Measurements from ENCODE around the gene PALLD.

The PALLD gene

GRCh38 chr4:168886351-168886750 is 389.5 kb downstream of the PALLD start:
- DNase-seq, result no peak

GRCh38 chr4:168887809-168888208 is 391.0 kb downstream of the PALLD start:
- DNase-seq, result no peak

DNA sequence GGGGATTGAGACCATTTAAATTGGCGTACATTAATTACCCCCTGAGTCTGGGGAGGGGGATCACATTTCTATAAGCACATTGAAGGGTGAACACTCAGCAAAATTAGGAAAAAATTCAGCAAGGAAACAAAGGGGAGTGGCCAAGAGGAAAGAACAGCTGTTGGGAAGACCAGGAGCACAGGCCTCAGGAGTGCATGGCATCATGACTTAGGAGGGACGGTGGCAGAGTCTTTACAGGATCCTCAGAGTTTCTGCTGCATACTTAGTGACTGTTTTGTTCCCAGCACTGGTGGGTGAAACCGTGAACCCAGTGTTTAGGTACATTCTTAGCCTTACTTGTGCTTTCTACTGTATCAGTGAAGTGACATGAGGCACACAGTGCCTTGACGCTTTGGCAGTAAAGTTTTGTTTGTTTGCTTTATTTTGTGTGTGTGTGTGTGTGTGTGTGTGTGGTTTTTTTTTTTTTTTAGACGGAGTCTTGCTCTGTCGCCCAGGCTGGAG is 391.9 kb downstream of the PALLD start:
- no peak for DNase-seq

- DNase-seq, result no peak
These were observed 394.2 kb downstream of the PALLD start for GRCh38 chr4:168891086-168891485.

DNA sequence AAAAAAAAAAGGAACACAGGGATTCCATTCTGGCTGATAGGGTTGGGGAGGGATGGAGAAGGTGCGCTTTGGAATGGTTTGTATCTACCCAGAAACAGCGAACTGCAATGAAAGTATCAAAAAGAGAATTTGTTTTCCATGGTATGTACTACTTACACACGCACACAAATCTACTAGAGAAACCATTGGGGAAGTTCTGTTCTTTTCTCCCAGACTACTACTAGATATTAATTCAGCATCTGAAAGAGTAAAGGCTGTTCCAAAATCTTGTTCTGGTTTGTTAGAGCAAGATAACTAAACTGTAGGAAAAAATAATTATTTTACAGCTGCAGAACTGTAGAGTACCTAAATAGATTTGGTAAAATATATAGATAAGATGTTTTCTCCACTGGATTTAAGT is 394.8 kb downstream of the PALLD start:
- no peak for DNase-seq

DNA sequence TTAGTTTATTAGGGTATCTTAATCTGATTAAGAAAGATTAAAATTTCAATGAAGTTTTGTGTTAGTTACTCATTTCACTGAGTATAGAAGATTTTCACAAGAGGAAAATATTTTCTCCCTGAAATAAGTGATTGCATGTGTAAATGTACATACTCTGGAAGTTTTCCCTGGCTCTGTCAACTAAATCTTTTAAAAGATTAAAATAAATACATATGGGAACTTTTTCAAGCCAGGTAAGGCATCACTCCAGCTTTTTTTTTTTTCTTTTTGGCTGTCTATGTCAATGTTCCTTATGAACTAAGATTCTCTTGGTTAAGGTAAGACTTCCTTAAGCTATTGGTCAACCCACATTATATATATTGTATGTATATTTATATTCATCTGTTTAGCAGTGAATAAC is 395.6 kb downstream of the PALLD start:
- no peak for DNase-seq

DNA sequence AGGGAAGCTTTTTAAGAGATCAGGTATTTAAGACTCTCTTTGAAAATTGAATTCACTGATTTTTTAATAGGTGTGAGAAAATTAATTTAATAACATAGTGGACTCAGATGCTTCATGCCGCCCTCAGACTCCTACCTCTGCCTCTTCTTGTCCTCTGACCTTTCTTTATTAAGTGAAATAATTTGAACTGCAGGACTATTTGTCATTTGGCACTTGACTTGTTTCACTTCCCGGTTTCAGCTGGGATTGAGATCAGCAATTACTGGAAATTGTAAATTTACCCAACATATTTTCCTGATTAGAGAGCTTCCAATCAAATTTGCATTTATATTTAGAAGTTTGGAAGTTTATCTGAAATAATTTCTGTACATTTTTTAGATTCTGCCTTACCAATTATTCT is 396.4 kb downstream of the PALLD start:
- DNase-seq, result no peak

- no peak for DNase-seq
These were observed 397.0 kb downstream of the PALLD start for GRCh38 chr4:168893807-168894206.

GRCh38 chr4:168900080-168900479 is 403.2 kb downstream of the PALLD start:
- no peak for DNase-seq

DNA sequence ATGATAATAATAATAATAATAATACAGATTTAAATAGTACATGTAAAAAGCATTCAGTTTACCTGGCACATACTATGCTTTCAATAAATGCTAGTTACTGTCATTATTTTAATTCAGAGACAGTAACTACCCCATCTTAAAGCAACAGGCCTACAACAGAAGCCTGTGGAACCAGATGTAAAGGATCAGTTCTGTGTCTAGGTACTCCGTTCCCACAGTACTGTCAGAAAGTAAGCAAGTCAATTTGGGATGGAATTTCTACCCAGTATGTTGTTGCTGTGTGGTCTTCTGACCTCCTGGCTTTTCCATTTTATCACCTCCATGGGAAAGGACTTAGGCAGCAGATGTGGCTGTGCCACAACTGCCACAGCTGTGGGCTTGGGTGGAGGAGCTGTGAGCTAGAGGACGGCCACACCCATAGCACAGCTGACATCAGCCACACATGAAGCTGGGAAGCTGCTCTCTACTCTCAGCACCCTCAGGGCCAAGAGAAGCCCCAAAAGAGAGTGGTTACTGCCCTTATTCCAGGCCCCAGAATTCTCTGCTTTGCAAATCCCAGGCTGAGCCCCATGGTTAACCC is 410.4 kb downstream of the PALLD start:
- DNase-seq, result no peak

GRCh38 chr4:168908093-168908492 is 411.2 kb downstream of the PALLD start:
- DNase-seq, result no peak

- no peak for DNase-seq
These were observed 412.0 kb downstream of the PALLD start for GRCh38 chr4:168908851-168909273.

DNA sequence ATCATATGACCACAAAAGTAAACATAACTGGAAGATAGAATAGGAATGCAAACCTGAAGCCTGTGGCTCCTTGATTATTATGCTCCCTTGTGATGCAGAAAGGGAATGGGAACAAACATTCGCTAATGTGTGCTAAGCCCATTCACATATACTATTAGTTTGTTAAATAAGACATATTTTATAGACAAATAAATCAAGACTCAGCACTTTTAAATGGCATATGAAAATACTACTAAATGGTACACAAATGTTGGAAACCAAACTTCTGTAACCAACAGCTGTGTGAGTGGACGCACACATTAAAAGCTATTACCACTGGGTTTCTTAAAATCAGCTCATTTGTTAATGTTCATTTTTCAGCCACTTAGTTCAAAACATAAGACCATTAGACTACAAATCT is 417.2 kb downstream of the PALLD start:
- DNase-seq, result no peak

GRCh38 chr4:168917138-168917779 is 420.4 kb downstream of the PALLD start:
- DNase-seq, result no peak

- DNase-seq, result no peak
These were observed 423.0 kb downstream of the PALLD start for GRCh38 chr4:168919706-168920324.

- peak; percentile 13 for DNase-seq
These were observed 423.7 kb downstream of the PALLD start for GRCh38 chr4:168920441-168921065.

DNA sequence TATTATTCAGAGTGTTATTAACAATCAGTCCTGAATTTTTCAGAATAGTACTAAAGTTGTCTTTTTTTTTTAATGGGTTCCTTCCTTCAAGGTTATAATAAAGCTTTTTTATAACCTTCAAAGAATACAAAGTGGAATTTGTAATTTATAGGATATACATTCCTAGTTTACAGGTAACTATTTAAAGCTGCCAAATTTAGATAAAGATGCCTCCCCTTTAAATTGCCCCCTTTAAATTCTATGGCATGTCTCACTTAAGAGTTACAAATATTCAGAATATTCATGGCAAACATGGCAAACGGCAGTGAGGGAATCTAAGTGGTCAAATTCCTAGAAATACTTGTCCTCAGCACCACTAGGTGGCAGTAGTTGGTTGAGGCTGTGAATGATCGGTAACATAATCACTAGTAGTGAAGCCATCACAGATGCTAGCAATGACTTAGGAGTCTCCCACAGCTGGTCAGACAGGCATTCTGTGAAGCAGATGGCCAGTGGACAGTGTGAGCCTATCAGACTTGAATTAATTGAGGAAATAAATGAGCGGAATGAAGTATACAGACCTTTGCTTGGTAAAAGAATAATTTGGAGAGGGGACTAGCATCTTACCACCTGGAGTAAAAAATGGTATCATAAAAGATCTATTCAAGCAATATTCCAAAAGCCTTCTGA is 426.8 kb downstream of the PALLD start:
- DNase-seq, result peak; percentile 53

DNA sequence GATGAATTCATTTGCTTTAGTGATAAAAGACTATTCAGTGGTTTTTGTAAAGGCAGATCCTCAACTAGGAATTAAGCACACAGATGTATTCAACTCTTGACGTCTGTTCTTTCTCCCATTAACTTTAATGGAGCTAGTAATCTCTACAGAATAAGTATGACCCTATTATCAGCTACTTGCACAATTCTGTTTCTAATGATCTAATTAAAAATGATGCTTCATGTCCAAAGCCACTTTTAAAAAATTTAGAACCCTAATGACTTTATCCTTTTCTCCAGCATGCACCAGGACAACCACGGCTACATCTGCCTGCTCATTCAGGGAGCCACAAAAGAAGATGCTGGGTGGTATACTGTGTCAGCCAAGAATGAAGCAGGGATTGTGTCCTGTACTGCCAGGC is 427.8 kb downstream of the PALLD start:
- no peak for DNase-seq

GRCh38 chr4:168925789-168926490 is 429.1 kb downstream of the PALLD start:
- no peak for DNase-seq

GRCh38 chr4:168928346-168928745 is 431.5 kb downstream of the PALLD start:
- DNase-seq, result no peak

DNA sequence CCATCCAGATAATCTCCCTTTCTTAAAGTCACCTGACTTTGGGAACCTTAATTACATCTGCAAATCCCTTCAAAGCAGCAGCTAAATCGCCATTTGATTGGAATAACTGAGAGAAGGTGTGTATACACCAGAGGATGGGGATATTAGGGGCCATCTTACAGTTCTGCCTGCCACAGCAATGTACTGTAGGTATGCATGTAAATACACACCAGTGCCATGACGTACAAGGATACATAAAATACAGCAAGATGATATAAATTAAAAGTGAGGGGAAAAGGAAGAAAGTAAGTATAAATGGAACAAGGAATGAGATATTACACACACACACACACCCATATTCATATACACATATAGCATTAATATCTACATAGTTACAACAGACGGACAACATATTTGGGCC is 432.0 kb downstream of the PALLD start:
- no peak for DNase-seq

DNA sequence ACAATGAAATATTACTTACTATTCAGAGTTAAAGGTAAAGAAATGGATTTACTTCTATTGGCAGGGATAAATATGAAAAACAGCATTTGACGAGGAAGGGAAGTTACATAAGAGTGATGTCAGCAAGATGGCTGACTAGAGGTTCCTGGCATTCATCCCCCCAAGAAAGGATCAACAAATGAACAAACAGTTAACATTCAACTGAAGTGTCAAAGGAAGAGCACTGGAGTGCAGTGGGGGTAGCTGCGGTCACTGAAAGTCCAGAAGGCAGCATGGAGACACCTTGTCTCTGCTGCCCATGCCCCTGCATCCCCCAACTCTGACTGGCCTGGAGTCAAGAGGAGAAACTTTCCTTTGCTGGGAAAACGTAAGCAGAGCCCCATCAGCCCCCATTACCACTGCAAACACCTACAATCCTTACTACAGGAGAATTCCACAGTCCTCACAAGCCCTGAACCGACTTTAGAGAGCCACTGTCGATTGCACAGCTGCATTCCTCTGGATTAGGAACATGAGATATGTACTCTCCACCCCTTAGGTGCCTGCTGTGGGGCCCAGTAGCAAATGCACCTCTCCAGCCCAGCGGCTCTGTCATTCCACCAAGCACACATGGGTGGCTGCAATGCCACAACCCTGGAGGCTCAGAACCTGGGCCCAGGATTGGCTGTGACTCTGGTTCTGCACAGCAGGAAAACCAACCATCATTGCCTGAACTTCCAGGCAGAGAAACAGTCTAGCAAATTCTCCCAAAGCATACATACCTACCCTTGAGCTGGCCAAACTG is 433.8 kb downstream of the PALLD start:
- DNase-seq, result no peak

All from DMS 273 treated with DMSO at 0.1 percent for 48 hours (cell line).